Prostate gland (tissue), 2 donors: Measurements from ENCODE around the gene OBSL1. TPM values are rescaled to one million over a fixed set of nuclear protein-coding genes. Genes with fewer than 3 reads are reported as not detected.

ENCODE experiments used
- DNase-seq: peaks from one replicate; pipeline ENCODE4 v3.0.0-alpha.2; 2019; ENCODE audit warnings: low spot score
- H3K27ac ChIP-seq, 2 donors: fragments of 200-600 bp; sonication (generic); 2 replicates each; pipeline ENCODE4 v1.5.1; 2017 to 2019
- H3K27me3 ChIP-seq: fragments of 200-600 bp; sonication (generic); replicated peaks from 2 replicates; pipeline ENCODE4 v1.5.1; 2019; ENCODE audit not compliant: insufficient read depth
- H3K36me3 ChIP-seq, 2 donors: fragments of 200-600 bp; sonication (generic); 1 replicate in 1 of 2; 2 replicates in 1 of 2; pipeline versions ENCODE4 v1.5.1 to v1.8.1; 2017 to 2019
- H3K4me1 ChIP-seq: fragments of 200-600 bp; sonication (generic); replicated peaks from 2 replicates; pipeline ENCODE4 v1.5.1; 2019
- H3K4me3 ChIP-seq, 2 donors: fragments of 200-600 bp; sonication (generic); 2 replicates each; pipeline ENCODE4 v1.5.1; 2017 to 2019
- H3K9me3 ChIP-seq: fragments of 200-600 bp; sonication (generic); 2 replicates; pipeline ENCODE4 v1.5.1; 2017
- CTCF ChIP-seq, 4 experiments: fragments of 200-600 bp in 2 of 4; fragments of 450-650 bp in 2 of 4; sonication (generic) in 2 of 4; IDR thresholded peaks; 1 replicate in 3 of 4; 2 replicates in 1 of 4; pipeline ENCODE4 v1.5.1; 2016 to 2019; ENCODE audit warnings: antibody characterized with exemption in 4 of 4, mild to moderate bottlenecking in 2 of 4, moderate library complexity in 2 of 4
- POLR2A ChIP-seq: fragments of 450-650 bp; IDR thresholded peaks from one replicate; pipeline ENCODE4 v1.6.1; 2016; ENCODE audit warnings: antibody characterized with exemption, mild to moderate bottlenecking
- POLR2AphosphoS5 ChIP-seq: sonication (generic); formaldehyde crosslinking; IDR thresholded peaks from one replicate; pipeline ENCODE4 v1.6.1; 2017; ENCODE audit warnings: antibody characterized with exemption
- WGBS: methylation state at CpG from one replicate; pipeline ENCODE4 v1.1.5; 2018; 5-methylcytosine and 5-hydroxymethylcytosine counted together
- intact Hi-C: fragments of 100-400 bp; cut with DNase I; formaldehyde crosslinking; loops from one replicate; pipeline ENCODE4 v1.14.2; 2022
- total RNA-seq, 2 donors: library from RNA; depleted of rRNA; stranded (reverse); fragments of >200 nt; gene quantifications; one replicate each; pipeline ENCODE4 v1.1.0, GENCODE V29; 2016

Gene OBSL1
- total RNA-seq, 2 donors from 2014 or later = 142 to 330 TPM

- Histone ChIP-seq H3K36me3 (peaks cover 0 to 3% of the 10 kb centered on the region in 2 donors), H3K27me3 (no peaks in the 10 kb centered on the region), H3K4me3 (no peak overlapping the region), H3K27ac (no peak overlapping the region), H3K4me1 (no peaks in the 10 kb centered on the region), H3K9me3 (no peaks in the 10 kb centered on the region)
- intact Hi-C loops = no loop called here
- no peak for DNase-seq
- TF ChIP-seq POLR2A (no peak), CTCF (IDR thresholded peaks at IDR 0.05) (no peak)
- 86% methylated on average over 3 of the region's 3 CpGs for WGBS
These were observed 10.5 kb downstream of the OBSL1 start for GRCh38 chr2:219560893-219561178.

GRCh38 chr2:219560037-219560892 lies 11.1 kb downstream of the OBSL1 start:
- 38% methylated on average over 8 of the region's 8 CpGs for WGBS
- intact Hi-C loops = no loop called here
- Histone ChIP-seq H3K36me3 (peaks cover 0 to 3% of the 10 kb centered on the region in 2 donors), H3K9me3 (no peaks in the 10 kb centered on the region), H3K27ac (no peak overlapping the region), H3K4me1 (no peaks in the 10 kb centered on the region), H3K27me3 (no peaks in the 10 kb centered on the region), H3K4me3 (no peak overlapping the region)
- no peak for DNase-seq
- no peak for TF ChIP-seq POLR2A
- TF ChIP-seq CTCF (IDR thresholded peaks at IDR 0.05) = peak in 3 of 4 experiments; percentile 30 to 57 (median 49)

- no peak for TF ChIP-seq POLR2AphosphoS5
- no peak for TF ChIP-seq POLR2A
- TF ChIP-seq CTCF (IDR thresholded peaks at IDR 0.05) = no peak
- H3K27me3 ChIP-seq = no peaks in the 10 kb centered on the region
- no peak overlapping the region for H3K27ac ChIP-seq
- H3K9me3 ChIP-seq = no peaks in the 10 kb centered on the region
- no peak for DNase-seq
- no peak overlapping the region for H3K4me3 ChIP-seq
- H3K4me1 ChIP-seq = no peaks in the 10 kb centered on the region
- WGBS = 95% methylated on average over 20 of the region's 20 CpGs
- intact Hi-C loops = no loop called here
- H3K36me3 ChIP-seq = peaks cover 0 to 3% of the 10 kb centered on the region in 2 donors
These were observed 12.0 kb downstream of the OBSL1 start for GRCh38 chr2:219559156-219559915.

- no peak for DNase-seq
- TF ChIP-seq POLR2A (no peak), CTCF (IDR thresholded peaks at IDR 0.05) (no peak), POLR2AphosphoS5 (no peak)
- WGBS = 93% methylated on average over 24 of the region's 25 CpGs
- H3K4me3 ChIP-seq = no peak overlapping the region
- peaks cover 0 to 3% of the 10 kb centered on the region in 2 donors for H3K36me3 ChIP-seq
- H3K27me3 ChIP-seq = no peaks in the 10 kb centered on the region
- H3K9me3 ChIP-seq = no peaks in the 10 kb centered on the region
- H3K4me1 ChIP-seq = peaks cover 2% of the 10 kb centered on the region
- intact Hi-C loops = no loop called here
- H3K27ac ChIP-seq = no peak overlapping the region
These were observed 13.3 kb downstream of the OBSL1 start for GRCh38 chr2:219557791-219558785.
